Esophagus squamous epithelium (tissue), 5 donors: Measurements from ENCODE around the gene PGAP6. TPM values are rescaled to one million over a fixed set of nuclear protein-coding genes. Genes with fewer than 3 reads are reported as not detected.
"Not testable (repeated sequence)": the region's sequence is repeated elsewhere in the genome, so short reads cannot be mapped to it uniquely, and the experiment has no call there.

ENCODE experiments used
- DNase-seq: peaks from one replicate; lab custom pipeline; 2025; lab: John Stamatoyannopoulos, UW
- H3K27ac ChIP-seq, 4 donors: fragments of 200-600 bp; sonication (generic); one replicate each; pipeline ENCODE4 v1.5.1; 2016 to 2019; ENCODE audit warnings: mild to moderate bottlenecking in 1 of 4
- H3K27me3 ChIP-seq, 4 donors: fragments of 200-600 bp; sonication (generic); 1 replicate in 3 of 4; 2 replicates in 1 of 4; pipeline versions ENCODE4 v1.5.1 to v1.6.0; 2017 to 2021; ENCODE audit warnings: antibody characterized with exemption in 1 of 4
- H3K36me3 ChIP-seq, 3 donors: fragments of 200-600 bp; sonication (generic); one replicate each; pipeline ENCODE4 v1.5.1; 2016 to 2019
- H3K4me1 ChIP-seq, 3 donors: fragments of 200-600 bp; sonication (generic); one replicate each; pipeline ENCODE4 v1.5.1; 2017 to 2019
- H3K4me3 ChIP-seq, 4 donors: fragments of 200-600 bp; sonication (generic); 1 replicate in 3 of 4; 2 replicates in 1 of 4; pipeline ENCODE4 v1.5.1; 2016 to 2019; ENCODE audit warnings: mild to moderate bottlenecking in 2 of 4, moderate library complexity in 1 of 4
- H3K9me3 ChIP-seq, 3 donors: fragments of 200-600 bp; sonication (generic); one replicate each; pipeline ENCODE4 v1.5.1; 2016 to 2019
- POLR2A ChIP-seq, 4 donors: fragments of 450-650 bp; IDR thresholded peaks; one replicate each; pipeline ENCODE4 v1.6.1; 2017; ENCODE audit warnings: antibody characterized with exemption in 4 of 4, mild to moderate bottlenecking in 4 of 4, moderate library complexity in 3 of 4
- WGBS, 2 donors: methylation state at CpG; one replicate each; pipeline ENCODE4 v1.1.5; 2018; 5-methylcytosine and 5-hydroxymethylcytosine counted together
- intact Hi-C: fragments of 100-400 bp; cut with DNase I; formaldehyde crosslinking; loops from one replicate; pipeline ENCODE4 v1.15.0; 2022
- total RNA-seq, 4 donors: library from RNA; depleted of rRNA; stranded (reverse); fragments of >200 nt; gene quantifications; one replicate each; pipeline ENCODE4 v1.1.0, GENCODE V29; 2016
- TF ChIP-seq, protein P1 (sequence below), 6 experiments: fragments of 450-650 bp in 4 of 6; fragments of 200-600 bp in 2 of 6; sonication (generic) in 2 of 6; IDR thresholded peaks; one replicate each; pipeline ENCODE4 v1.5.1; 2016 to 2019; ENCODE audit warnings: antibody characterized with exemption in 6 of 6, mild to moderate bottlenecking in 4 of 6, moderate library complexity in 4 of 6
- donor health status: DM: yes; HTN: yes; CAD: no.

The PGAP6 gene
- total RNA-seq, 4 donors from 2014 or later: 23.5 to 31.7 (median 27.6) TPM

DNA sequence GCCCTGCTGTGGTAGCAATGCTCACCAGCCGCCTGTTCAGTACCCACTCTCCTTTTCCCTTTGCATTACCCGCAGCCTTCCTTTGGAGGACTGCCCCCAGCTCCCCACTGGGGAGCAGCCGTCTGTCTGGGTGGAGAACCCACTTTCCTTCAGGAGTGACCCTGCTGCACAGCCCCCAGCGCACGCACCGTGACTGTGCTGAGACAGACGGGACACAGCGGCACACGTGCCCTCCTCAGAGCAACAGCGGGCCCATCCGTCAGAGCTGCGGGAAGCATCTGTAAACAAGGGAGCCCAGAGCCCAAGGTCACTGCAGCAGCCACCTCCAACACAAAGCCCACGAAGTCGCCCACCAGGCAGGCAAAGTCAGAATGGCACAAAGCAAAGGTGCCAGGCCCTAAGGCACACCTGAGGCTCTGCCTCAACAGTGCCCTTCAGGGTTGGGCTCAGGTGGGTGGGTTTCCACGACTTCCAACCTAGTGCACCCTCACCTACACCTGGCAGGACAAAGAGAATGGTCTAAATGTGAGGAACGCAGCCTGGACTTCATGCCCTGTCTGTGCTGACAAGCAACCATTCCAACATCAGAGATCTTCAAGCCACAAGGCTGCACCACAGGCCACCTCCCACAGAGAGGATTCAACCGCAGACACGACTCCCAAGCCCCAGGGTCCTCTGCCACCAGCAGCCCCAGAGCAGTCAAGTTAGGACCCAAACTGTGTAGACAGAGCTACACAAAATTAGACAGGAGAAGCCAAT, 39.1 kb downstream of the PGAP6 start:
- H3K27me3 ChIP-seq: no peaks in the 10 kb centered on the region
- no peak overlapping the region for H3K27ac ChIP-seq
- intact Hi-C loops: no loop called here
- WGBS, 2 donors: 85 to 100% methylated on average over 3 of the region's 18 CpGs
- H3K9me3 ChIP-seq: no peaks in the 10 kb centered on the region
- peaks cover 0 to 58% (median 7%) of the 10 kb centered on the region in 3 donors for H3K36me3 ChIP-seq
- peaks cover 0 to 53% (median 8%) of the 10 kb centered on the region in 3 donors for H3K4me1 ChIP-seq
- no peak overlapping the region for H3K4me3 ChIP-seq
- TF ChIP-seq POLR2A (IDR thresholded peaks at IDR 0.05): no peak
- TF ChIP-seq, protein P1, sequence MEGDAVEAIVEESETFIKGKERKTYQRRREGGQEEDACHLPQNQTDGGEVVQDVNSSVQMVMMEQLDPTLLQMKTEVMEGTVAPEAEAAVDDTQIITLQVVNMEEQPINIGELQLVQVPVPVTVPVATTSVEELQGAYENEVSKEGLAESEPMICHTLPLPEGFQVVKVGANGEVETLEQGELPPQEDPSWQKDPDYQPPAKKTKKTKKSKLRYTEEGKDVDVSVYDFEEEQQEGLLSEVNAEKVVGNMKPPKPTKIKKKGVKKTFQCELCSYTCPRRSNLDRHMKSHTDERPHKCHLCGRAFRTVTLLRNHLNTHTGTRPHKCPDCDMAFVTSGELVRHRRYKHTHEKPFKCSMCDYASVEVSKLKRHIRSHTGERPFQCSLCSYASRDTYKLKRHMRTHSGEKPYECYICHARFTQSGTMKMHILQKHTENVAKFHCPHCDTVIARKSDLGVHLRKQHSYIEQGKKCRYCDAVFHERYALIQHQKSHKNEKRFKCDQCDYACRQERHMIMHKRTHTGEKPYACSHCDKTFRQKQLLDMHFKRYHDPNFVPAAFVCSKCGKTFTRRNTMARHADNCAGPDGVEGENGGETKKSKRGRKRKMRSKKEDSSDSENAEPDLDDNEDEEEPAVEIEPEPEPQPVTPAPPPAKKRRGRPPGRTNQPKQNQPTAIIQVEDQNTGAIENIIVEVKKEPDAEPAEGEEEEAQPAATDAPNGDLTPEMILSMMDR (IDR thresholded peaks at IDR 0.05): no peak
- DNase-seq: no peak

DNA sequence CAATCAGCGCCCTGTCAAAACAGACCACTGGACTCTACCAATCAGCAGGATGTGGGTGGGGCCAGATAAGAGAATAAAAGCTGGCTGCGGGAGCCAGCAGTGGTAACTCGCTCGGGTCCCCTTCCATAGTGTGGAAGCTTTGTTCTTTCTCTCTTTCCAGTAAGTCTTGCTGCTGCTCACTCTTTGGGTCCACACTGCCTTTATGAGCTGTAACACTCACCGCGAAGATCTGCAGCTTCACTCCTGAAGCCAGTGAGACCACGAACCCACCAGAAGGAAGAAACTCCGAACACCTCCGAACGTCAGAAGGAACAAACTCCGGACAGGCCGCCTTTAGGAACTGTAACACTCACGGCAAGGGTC, 39.8 kb downstream of the PGAP6 start:
- H3K27ac ChIP-seq, H3K9me3 ChIP-seq, H3K27me3 ChIP-seq, DNase-seq, intact Hi-C loops, H3K4me3 ChIP-seq: not testable (repeated sequence)
- Histone ChIP-seq H3K36me3 (peaks cover 0 to 58% (median 7%) of the 10 kb centered on the region in 3 donors), H3K4me1 (peaks cover 0 to 54% (median 8%) of the 10 kb centered on the region in 3 donors)
- WGBS, 2 donors: 80 to 100% methylated on average over 2 to 4 of the region's 13 CpGs

DNA sequence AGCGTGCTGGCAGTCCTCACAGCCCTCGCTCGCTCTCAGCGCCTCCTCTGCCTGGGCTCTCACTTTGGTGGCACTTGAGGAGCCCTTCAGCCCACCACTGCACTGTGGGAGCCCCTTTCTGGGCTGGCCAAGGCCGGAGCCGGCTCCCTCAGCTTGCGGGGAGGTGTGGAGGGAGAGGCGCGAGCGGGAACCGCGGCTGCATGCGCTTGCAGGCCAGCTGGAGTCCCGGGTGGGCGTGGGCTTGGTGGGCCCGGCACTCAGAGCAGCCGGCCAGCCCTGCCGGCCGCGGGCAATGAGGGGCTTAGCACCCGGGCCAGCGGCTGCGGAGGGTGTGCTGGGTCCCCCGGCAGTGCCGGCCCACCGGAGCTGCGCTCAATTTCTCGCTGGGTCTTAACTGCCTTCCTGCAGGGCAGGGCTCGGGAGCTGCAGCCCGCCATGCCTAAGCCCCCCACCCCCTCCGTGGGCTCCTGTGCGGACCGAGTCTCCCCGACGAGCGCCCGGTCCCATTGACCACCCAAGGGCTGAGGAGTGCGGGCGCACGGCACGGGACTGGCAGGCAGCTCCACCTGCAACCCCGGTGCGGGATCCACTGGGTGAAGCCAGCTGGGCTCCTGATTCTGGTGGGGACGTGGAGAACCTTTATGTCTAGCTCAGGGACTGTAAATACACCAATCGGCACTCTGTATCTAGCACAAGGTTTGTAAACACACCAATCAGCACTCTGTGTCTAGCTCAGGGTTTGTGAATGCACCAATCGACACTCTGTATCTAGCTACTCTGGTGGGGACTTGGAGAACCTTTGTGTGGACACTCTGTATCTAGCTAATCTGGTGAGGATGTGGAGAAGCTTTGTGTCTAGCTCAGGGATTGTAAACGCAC, 40.4 kb downstream of the PGAP6 start:
- H3K27me3 ChIP-seq, H3K9me3 ChIP-seq, H3K27ac ChIP-seq, DNase-seq, intact Hi-C loops, H3K4me3 ChIP-seq: not testable (repeated sequence)
- 94 to 100% methylated on average over 7 to 9 of the region's 47 CpGs for WGBS, 2 donors
- Histone ChIP-seq H3K4me1 (peaks cover 0 to 50% (median 8%) of the 10 kb centered on the region in 3 donors), H3K36me3 (peaks cover 0 to 53% (median 7%) of the 10 kb centered on the region in 3 donors)

DNA sequence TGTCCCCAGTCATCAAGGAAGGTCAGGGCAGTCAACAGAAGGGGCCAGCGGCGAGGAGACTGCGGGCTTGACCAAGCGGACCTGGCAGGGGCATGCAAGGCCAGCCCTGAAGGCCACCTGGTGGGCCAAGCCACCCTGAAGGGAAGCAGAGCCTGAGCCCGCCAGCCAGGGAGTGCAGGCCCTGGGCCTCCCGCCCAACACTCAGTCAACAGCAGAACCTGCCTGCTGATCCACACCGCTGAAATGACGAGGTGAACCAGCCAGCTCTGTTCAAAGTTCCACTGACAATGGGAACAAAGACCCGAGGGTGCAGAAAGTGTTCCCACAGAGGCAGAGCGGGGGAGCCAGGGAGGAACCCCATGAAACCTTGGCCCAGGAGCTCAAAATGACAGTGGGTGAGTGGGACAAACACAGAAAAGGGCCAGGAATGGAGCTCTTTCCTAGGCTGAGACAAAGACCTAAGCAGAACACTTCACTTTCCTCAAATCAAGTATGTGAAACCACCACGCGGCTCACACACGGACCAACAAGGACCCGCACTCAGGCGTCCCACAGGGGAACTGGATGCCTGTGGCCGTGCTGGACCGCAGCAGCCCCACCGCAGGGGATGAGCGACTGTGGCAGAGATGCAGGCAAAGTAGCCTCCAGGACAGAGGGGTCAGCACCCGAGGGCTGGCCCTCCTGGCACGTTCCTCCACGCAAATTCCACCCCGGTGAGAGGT, 41.2 kb downstream of the PGAP6 start:
- H3K27ac ChIP-seq: no peak overlapping the region
- no peak for DNase-seq
- WGBS, 2 donors: 85 to 94% methylated on average over 6 to 17 of the region's 23 CpGs
- peaks cover 0 to 44% (median 5%) of the 10 kb centered on the region in 3 donors for H3K36me3 ChIP-seq
- TF ChIP-seq POLR2A (IDR thresholded peaks at IDR 0.05): no peak
- TF ChIP-seq, protein P1 (IDR thresholded peaks at IDR 0.05): no peak
- H3K27me3 ChIP-seq: no peaks in the 10 kb centered on the region
- H3K9me3 ChIP-seq: no peaks in the 10 kb centered on the region
- no peak overlapping the region for H3K4me3 ChIP-seq
- intact Hi-C loops: no loop called here
- H3K4me1 ChIP-seq: peaks cover 0 to 53% (median 8%) of the 10 kb centered on the region in 3 donors

DNA sequence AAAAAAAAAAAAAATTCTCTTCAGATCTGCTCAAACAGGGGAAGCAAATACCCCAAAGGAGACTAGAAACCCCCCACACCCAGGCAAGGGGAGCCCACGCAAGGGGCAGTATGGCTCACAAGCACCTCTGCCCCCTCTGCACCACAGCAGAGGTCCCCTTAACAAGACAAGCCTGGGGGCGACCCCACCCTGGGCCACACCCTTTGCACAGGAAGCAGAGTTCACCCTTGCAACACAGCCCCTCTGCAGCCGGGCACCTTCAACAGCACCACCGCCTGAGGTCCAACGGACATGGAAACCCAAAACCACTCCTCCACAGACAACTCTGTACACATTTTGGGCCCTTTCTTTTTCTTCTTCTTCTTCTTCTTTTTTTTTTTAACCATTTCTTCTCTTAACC, 42.1 kb downstream of the PGAP6 start:
- no peak for TF ChIP-seq POLR2A (IDR thresholded peaks at IDR 0.05)
- TF ChIP-seq, protein P1 (IDR thresholded peaks at IDR 0.05): no peak
- peaks cover 0 to 48% (median 8%) of the 10 kb centered on the region in 3 donors for H3K4me1 ChIP-seq
- DNase-seq: no peak
- no peak overlapping the region for H3K4me3 ChIP-seq
- intact Hi-C loops: no loop called here
- WGBS, 2 donors: 62 to 74% methylated on average over 4 to 5 of the region's 5 CpGs
- H3K36me3 ChIP-seq: peaks cover 0 to 36% (median 0%) of the 10 kb centered on the region in 3 donors
- H3K9me3 ChIP-seq: no peaks in the 10 kb centered on the region
- H3K27me3 ChIP-seq: no peaks in the 10 kb centered on the region
- H3K27ac ChIP-seq: no peak overlapping the region
